SK-N-SH (cell line): ENCODE measurements around the gene DNAH3. TPM values are rescaled to one million over a fixed set of nuclear protein-coding genes. Genes with fewer than 3 reads are reported as not detected.

Experiments used
- CTCF ChIA-PET: fragments of 300-600, 350-600 bp; formaldehyde crosslinking; extraction: SDS; loops from one replicate; lab custom pipeline; 2021; lab: Yijun Ruan, JAX
- POLR2A ChIA-PET: fragments of 350-600 bp; sonication (Branson Sonifier 250); formaldehyde crosslinking; extraction: SDS; loops from one replicate; lab custom pipeline; 2020; ENCODE audit warnings: antibody characterized with exemption, inconsistent platforms; lab: Yijun Ruan, JAX
- DNase-seq: peaks from one replicate; pipeline ENCODE4 v3.0.0; 2012
- H2AFZ ChIP-seq: fragments of 200-600 bp; sonication (generic); 2 replicates; pipeline ENCODE4 v1.8.1; 2016; ENCODE audit warnings: antibody characterized with exemption, mild to moderate bottlenecking, low read depth
- H3F3A ChIP-seq: fragments of 200-600 bp; sonication (generic); replicated peaks from 2 replicates; pipeline ENCODE3; 2016; ENCODE audit warnings: antibody characterized with exemption, mild to moderate bottlenecking; ENCODE audit not compliant: insufficient read depth
- H3K27ac ChIP-seq, 2 experiments: fragments of 200-500 bp in 1 of 2; fragments of 200-600 bp in 1 of 2; sonication (Bioruptor generic) in 1 of 2; sonication (generic), shearing (Covaris generic) in 1 of 2; 2 replicates each; pipeline versions ENCODE4 v1.5.1 to v1.6.1; 2014 to 2016; ENCODE audit warnings: low read depth in 2 of 2, inconsistent platforms in 1 of 2, low read length in 1 of 2, mild to moderate bottlenecking in 1 of 2, mixed read lengths in 1 of 2
- H3K27me3 ChIP-seq: fragments of 200-600 bp; sonication (generic), shearing (Covaris generic); 2 replicates; pipeline ENCODE4 v1.6.1; 2016; ENCODE audit warnings: mixed run types; ENCODE audit not compliant: insufficient read depth
- H3K36me3 ChIP-seq, 2 experiments: fragments of 200-500 bp in 1 of 2; fragments of 200-600 bp in 1 of 2; sonication (Bioruptor generic) in 1 of 2; sonication (generic) in 1 of 2; replicated peaks in 1 of 2; 2 replicates each; pipeline versions ENCODE3 to v1.5.1; 2014 to 2016; ENCODE audit warnings: low read length in 1 of 2, mild to moderate bottlenecking in 1 of 2; ENCODE audit not compliant: insufficient read depth in 2 of 2, control insufficient read depth in 1 of 2
- H3K4me1 ChIP-seq, 2 experiments: fragments of 200-500 bp in 1 of 2; fragments of 200-600 bp in 1 of 2; sonication (Bioruptor generic) in 1 of 2; sonication (generic), shearing (Covaris generic) in 1 of 2; 2 replicates each; pipeline versions ENCODE4 v1.5.1 to v1.6.1; 2014 to 2016; ENCODE audit warnings: low read depth in 1 of 2, low read length in 1 of 2, mixed run types in 1 of 2; ENCODE audit not compliant: insufficient read depth in 2 of 2, control insufficient read depth in 1 of 2
- H3K4me2 ChIP-seq: fragments of 200-600 bp; sonication (generic), shearing (Covaris generic); 2 replicates; pipeline ENCODE4 v1.6.1; 2017; ENCODE audit warnings: mixed run types
- H3K4me3 ChIP-seq, 2 experiments: fragments of 200-500 bp in 1 of 2; fragments of 200-600 bp in 1 of 2; sonication (Bioruptor generic) in 1 of 2; sonication (generic), shearing (Covaris generic) in 1 of 2; 2 replicates each; pipeline versions ENCODE4 v1.5.1 to v1.8.1; 2014 to 2016; ENCODE audit warnings: low read depth in 2 of 2, inconsistent platforms in 1 of 2, low read length in 1 of 2, mild to moderate bottlenecking in 1 of 2, mixed read lengths in 1 of 2, moderate library complexity in 1 of 2
- H3K79me2 ChIP-seq: fragments of 200-600 bp; sonication (generic); 2 replicates; pipeline ENCODE4 v1.8.1; 2017; ENCODE audit warnings: mild to moderate bottlenecking; ENCODE audit not compliant: insufficient read depth
- H3K9ac ChIP-seq: fragments of 200-600 bp; sonication (generic); 2 replicates; pipeline ENCODE4 v1.6.1; 2017; ENCODE audit warnings: mixed run types
- H3K9me2 ChIP-seq: fragments of 200-600 bp; sonication (generic); 2 replicates; pipeline ENCODE4 v1.6.1; 2017; ENCODE audit warnings: mixed run types
- H3K9me3 ChIP-seq: fragments of 200-600 bp; sonication (generic); 2 replicates; pipeline ENCODE4 v1.6.1; 2017; ENCODE audit warnings: mixed run types, mild to moderate bottlenecking, moderate library complexity
- H4K20me1 ChIP-seq: fragments of 200-600 bp; sonication (generic); 2 replicates; pipeline ENCODE4 v1.6.1; 2017; ENCODE audit warnings: mild to moderate bottlenecking, mixed run types; ENCODE audit not compliant: insufficient read depth
- CTCF ChIP-seq: fragments of 200-600 bp; sonication (generic); IDR thresholded peaks from 2 replicates; pipeline ENCODE4 v1.6.1; 2017; ENCODE audit warnings: antibody characterized with exemption, mild to moderate bottlenecking, moderate library complexity
- EP300 ChIP-seq, 2 experiments: IDR thresholded peaks; 2 replicates each; pipeline versions ENCODE4 v1.4.0 to v1.6.1; 2012; ENCODE audit warnings: borderline replicate concordance in 1 of 2, low read depth in 1 of 2, low read length in 1 of 2
- FOSL2 ChIP-seq: IDR thresholded peaks from 2 replicates; pipeline ENCODE4 v1.4.0; 2012; ENCODE audit warnings: low read depth, mild to moderate bottlenecking, moderate library complexity, borderline replicate concordance
- FOXJ3 ChIP-seq: sonication (generic); formaldehyde crosslinking; IDR thresholded peaks from 2 replicates; pipeline ENCODE4 v1.5.1; 2020; ENCODE audit warnings: mild to moderate bottlenecking, missing genetic modification reagents
- FOXM1 ChIP-seq: IDR thresholded peaks from 2 replicates; pipeline ENCODE4 v1.4.0; 2012; ENCODE audit warnings: low read depth, mild to moderate bottlenecking
- IRF3 ChIP-seq: fragments of 150-350 bp; IDR thresholded peaks from 2 replicates; pipeline ENCODE4 v1.6.1; 2016; ENCODE audit warnings: mild to moderate bottlenecking, low read depth, low read length
- JUND ChIP-seq: IDR thresholded peaks from 2 replicates; pipeline ENCODE4 v1.4.0; 2012
- MXI1 ChIP-seq: IDR thresholded peaks from 2 replicates; pipeline ENCODE4 v1.6.1; 2012; ENCODE audit warnings: mild to moderate bottlenecking, low read depth, low read length, improper control_type of control experiment
- NFIC ChIP-seq: IDR thresholded peaks from 2 replicates; pipeline ENCODE4 v1.4.0; 2012; ENCODE audit warnings: borderline replicate concordance
- NRF1 ChIP-seq: IDR thresholded peaks from 2 replicates; pipeline ENCODE4 v1.6.1; 2012; ENCODE audit warnings: low read depth, mild to moderate bottlenecking, low read length
- PBX3 ChIP-seq: IDR thresholded peaks from 2 replicates; pipeline ENCODE4; 2012
- RAD21 ChIP-seq: IDR thresholded peaks from 2 replicates; pipeline ENCODE4 v1.6.1; 2012; ENCODE audit warnings: mild to moderate bottlenecking, low read length
- RFX5 ChIP-seq: IDR thresholded peaks from 2 replicates; pipeline ENCODE4 v1.6.1; 2012; ENCODE audit warnings: mild to moderate bottlenecking, improper control_type of control experiment, low read length
- SIN3A ChIP-seq: IDR thresholded peaks from 2 replicates; pipeline ENCODE4 v1.6.1; 2012; ENCODE audit warnings: low read depth, mild to moderate bottlenecking, low read length, moderate library complexity, borderline replicate concordance
- TAF1 ChIP-seq: IDR thresholded peaks from 2 replicates; pipeline ENCODE4 v1.6.1; 2012; ENCODE audit warnings: low read depth, mild to moderate bottlenecking, low read length, moderate library complexity, borderline replicate concordance
- USF1 ChIP-seq: IDR thresholded peaks from 2 replicates; pipeline ENCODE4 v1.4.0; 2012; ENCODE audit warnings: low read depth, borderline replicate concordance
- WGBS: methylation state at CpG from one replicate; pipeline ENCODE4 v1.1.6; 2017; ENCODE audit warnings: low lambda C conversion rate; 5-methylcytosine and 5-hydroxymethylcytosine counted together
- polyA plus RNA-seq, 3 experiments: library from polyadenylated mRNA; depleted of rRNA; stranded (reverse); fragments of >200 nt; gene quantifications; 2 replicates each; pipeline ENCODE4 v1.2.3, GENCODE V29; 2012

DNAH3 gene
- polyA plus RNA-seq, 1 of the 3 experiments (the other 2 are of a cell fraction), result not detected

- no peak for TF ChIP-seq CTCF
- no peak for TF ChIP-seq FOXM1
Observed at GRCh38 chr16:21120976-21121520, 29.6 kb downstream of the DNAH3 start (continued).

GRCh38 chr16:21117567-21117966, 33.1 kb downstream of the DNAH3 start:
- no peak overlapping the region for H3K9ac ChIP-seq
- H3K4me1 ChIP-seq, result no peaks in the 10 kb centered on the region
- H3K27me3 ChIP-seq, result no peaks in the 10 kb centered on the region; the same call in 1 of the 2 replicates
- no peaks in the 10 kb centered on the region for H3K79me2 ChIP-seq
- H3K4me2 ChIP-seq, result no peak overlapping the region
- H3K9me3 ChIP-seq, result no peaks in the 10 kb centered on the region
- no peaks in the 10 kb centered on the region for H3K36me3 ChIP-seq
- no peak overlapping the region for H2AFZ ChIP-seq
- DNase-seq, result no peak
- no peak for TF ChIP-seq RFX5
- H3K27ac ChIP-seq, result no peak overlapping the region
- H4K20me1 ChIP-seq, result no peaks in the 10 kb centered on the region
- WGBS, result 72% methylated on average over 4 of the region's 4 CpGs
- H3F3A ChIP-seq, result no peaks in the 10 kb centered on the region
- H3K4me3 ChIP-seq, result no peak overlapping the region
- CTCF ChIA-PET, result no interaction called here
- POLR2A ChIA-PET, result no interaction called here
- H3K9me2 ChIP-seq, result no peaks in the 10 kb centered on the region

- WGBS, result 59% methylated on average over 13 of the region's 13 CpGs
- no peak overlapping the region for H3K9ac ChIP-seq
- TF ChIP-seq TAF1, result no peak
- no peak for TF ChIP-seq EP300 (IDR thresholded peaks at IDR 0.05; ENCODE audit: borderline replicate concordance in 1 of 2, low read depth in 1 of 2, low read length in 1 of 2)
- TF ChIP-seq IRF3, result no peak
- TF ChIP-seq CTCF, result no peak
- TF ChIP-seq JUND, result no peak
- no peak for TF ChIP-seq SIN3A
- no peak for TF ChIP-seq FOXJ3 (CRISPR knock-in tag)
- TF ChIP-seq MXI1, result no peak
- TF ChIP-seq FOSL2, result no peak
- no peak for TF ChIP-seq NFIC
- TF ChIP-seq USF1, result no peak
- TF ChIP-seq NRF1, result no peak
- no peak for TF ChIP-seq FOXM1
- no peak for TF ChIP-seq RAD21
- TF ChIP-seq PBX3, result no peak
Observed at GRCh38 chr16:21116148-21116693, 34.4 kb downstream of the DNAH3 start.

More at GRCh38 chr16:21116148-21116693, 34.4 kb downstream of the DNAH3 start:
- Histone ChIP-seq H4K20me1 (no peaks in the 10 kb centered on the region), H3K27ac (no peak overlapping the region), H3K27me3 (no peaks in the 10 kb centered on the region; the same call in 1 of the 2 replicates), H2AFZ (no peak overlapping the region), H3K4me1 (no peaks in the 10 kb centered on the region), H3K36me3 (no peaks in the 10 kb centered on the region), H3F3A (no peaks in the 10 kb centered on the region), H3K4me3 (no peak overlapping the region), H3K4me2 (no peak overlapping the region), H3K79me2 (no peaks in the 10 kb centered on the region), H3K9me2 (no peaks in the 10 kb centered on the region), H3K9me3 (no peaks in the 10 kb centered on the region)
- POLR2A ChIA-PET, result no interaction called here
- CTCF ChIA-PET, result no interaction called here
- DNase-seq, result no peak
